ENCODE measurements around the gene ZNF143.
A peak's percentile ranks its signal among the peaks of the same experiment; 100 is the strongest.
"Not testable (repeated sequence)": the region's sequence is repeated elsewhere in the genome, so short reads cannot be mapped to it uniquely, and the experiment has no call there.

ZNF143 gene

DNA sequence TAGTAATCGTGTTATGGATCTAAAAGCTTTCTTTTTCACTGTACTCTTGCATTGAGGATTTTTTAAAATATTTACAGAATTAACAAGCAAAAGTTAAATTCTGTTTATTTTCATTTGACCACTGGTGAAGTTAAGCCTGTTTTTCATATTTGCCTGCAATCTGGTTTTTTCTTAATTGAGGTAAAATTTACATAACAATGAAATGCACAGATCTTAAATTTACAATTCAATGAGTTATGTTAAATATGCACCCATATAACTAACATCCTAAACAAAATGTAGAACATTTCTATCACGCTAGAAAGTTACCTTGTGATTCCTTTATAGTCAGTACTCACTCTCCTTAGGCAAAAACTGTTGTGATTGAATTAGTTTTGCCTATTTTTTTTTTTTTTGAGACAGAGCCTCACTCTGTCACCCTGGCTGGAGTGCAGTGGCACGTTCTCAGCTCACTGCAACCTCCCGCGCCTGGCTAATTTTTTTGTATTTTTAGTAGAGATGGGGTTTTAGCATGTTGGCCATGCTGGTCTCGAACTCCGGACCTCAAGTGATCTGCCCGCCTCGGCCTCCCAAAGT is 58.1 kb downstream of the ZNF143 start:
- FAIRE-seq = no peak
- DNase-seq (ENCODE audit: insufficient read length, low spot score) = no peak
- TF ChIP-seq POLR2A (IDR thresholded peaks at IDR 0.05; ENCODE audit: low read depth, low read length) = no peak

DNA sequence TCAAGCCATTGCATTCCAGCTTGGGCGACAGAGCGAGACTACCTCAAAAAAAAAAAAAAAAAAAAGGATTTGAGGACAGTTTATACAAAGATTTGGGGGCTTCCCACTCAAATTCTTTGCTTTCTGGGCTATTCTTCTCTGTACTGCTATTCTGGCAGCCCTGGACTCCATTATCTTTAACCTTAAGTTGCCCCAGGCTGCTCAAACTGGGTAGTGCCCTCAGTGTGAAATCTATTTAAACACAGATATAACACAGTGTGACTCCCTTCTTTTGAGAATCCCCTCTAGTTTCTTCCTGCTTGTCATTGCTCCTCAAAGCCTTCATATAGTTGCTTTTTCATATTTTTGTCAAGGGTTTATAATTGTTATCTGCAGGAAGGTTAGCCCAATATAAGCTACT is 63.2 kb downstream of the ZNF143 start:
- no peak for FAIRE-seq
- no peak for TF ChIP-seq POLR2A (IDR thresholded peaks at IDR 0.05; ENCODE audit: low read depth, low read length)
- DNase-seq (ENCODE audit: insufficient read length, low spot score) = no peak

DNA sequence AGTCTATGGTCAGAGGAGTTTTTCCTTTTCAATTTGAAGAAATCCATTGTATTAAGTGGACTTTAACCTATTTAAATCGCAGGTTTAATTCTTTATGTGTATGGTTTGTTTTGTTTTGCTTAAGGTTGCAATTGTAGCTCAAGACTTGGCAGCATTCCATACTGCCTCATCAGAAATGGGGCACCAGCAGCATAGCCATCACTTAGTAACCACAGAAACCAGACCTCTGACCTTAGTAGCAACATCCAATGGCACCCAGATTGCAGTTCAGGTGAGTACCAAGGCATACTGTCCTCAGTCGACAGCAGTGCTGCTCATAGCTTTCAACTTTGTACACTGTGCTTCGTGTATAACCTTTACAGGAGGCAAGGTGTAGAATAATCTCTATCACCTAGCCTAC is 64.3 kb downstream of the ZNF143 start:
- TF ChIP-seq POLR2A (IDR thresholded peaks at IDR 0.05; ENCODE audit: low read depth, low read length) = no peak
- peak; percentile 36 for FAIRE-seq
- DNase-seq (ENCODE audit: insufficient read length, low spot score) = no peak

DNA sequence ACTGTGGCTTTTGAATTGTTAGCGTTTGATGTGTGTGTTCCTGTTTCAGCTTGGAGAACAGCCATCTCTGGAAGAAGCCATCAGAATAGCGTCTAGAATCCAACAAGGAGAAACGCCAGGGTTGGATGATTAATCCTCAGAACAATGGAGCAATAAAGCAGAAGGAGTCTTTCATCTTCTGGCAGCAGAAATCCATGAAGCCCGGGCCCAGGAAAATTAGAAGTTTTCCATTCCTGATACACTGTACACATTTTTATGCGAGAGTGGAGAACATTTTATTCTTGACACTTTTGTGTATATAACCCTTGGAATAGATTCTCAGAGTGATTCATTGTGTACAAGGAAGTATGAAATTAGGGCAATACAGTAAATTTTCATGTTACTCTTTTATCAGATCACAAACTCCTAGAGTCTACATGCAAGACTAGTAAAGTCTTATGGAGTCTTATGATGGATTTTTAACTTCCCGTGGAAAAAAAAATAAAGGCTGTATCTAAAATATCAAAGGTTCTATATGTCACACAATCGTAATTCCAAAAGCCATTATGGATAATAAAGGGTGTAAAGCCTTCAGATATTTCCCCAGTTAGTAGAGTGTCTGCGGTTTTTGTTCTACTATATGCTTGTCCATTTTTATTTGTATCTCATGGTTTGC is 66.8 kb downstream of the ZNF143 start:
- DNase-seq (ENCODE audit: insufficient read length, low spot score) (no peak), FAIRE-seq (peak; percentile 88)
- TF ChIP-seq POLR2A (IDR thresholded peaks at IDR 0.05; ENCODE audit: low read depth, low read length) = no peak

DNA sequence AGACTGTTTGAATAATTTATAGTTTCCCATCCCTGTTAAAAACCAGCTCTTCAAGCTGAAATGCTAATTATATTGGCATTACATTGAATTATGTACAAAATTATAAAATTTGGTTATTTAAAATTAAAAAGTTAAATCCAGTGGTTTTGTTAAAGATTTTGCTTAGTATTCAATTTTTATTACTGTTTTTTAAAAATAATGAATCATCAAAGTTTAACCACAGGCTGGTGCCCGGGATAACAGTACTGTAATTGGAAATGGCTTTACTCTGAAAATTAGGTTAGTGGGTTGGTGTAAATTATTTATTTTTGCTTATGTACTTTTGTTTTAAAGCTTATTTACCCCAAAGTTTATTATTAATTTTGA is 67.3 kb downstream of the ZNF143 start:
- no peak for FAIRE-seq
- no peak for DNase-seq (ENCODE audit: insufficient read length, low spot score)
- no peak for TF ChIP-seq POLR2A (IDR thresholded peaks at IDR 0.05; ENCODE audit: low read depth, low read length)

DNA sequence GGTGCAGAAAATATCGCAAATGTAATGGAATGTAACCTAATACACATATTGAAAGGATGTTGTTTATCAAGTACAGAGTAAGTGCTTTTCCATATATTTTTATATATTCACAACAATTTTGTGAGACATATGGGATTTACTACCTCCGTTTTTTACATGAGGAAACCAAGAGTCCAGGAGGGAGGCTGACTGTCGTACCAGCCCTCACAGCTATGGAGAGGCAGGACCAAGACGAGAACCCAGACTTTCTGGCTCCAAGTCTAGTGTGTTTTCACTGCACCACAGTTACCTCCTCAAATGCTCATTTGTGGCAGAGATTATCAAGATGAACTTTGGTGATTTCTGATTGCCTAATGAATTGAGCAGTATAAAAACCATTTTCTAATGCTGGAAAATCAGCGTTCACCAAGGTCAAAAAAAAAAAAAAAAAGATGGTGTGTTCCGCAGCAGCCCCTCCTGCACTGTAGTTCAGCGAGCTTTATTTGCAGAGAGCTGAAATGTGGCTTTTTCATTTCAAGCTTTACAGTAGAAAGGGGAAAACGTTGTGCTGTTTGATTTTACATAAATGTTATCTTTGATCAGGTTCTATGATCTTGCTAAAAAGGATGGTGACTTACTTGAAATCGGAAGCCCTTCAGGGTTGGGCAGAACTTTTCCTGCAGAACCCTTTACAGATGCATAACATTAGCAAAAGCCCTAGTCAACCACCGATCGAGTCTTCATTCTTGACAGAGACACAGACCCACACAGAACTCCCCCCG is 67.9 kb downstream of the ZNF143 start:
- FAIRE-seq (no peak), DNase-seq (ENCODE audit: insufficient read length, low spot score) (no peak)
- no peak for TF ChIP-seq POLR2A (IDR thresholded peaks at IDR 0.05; ENCODE audit: low read depth, low read length)

DNA sequence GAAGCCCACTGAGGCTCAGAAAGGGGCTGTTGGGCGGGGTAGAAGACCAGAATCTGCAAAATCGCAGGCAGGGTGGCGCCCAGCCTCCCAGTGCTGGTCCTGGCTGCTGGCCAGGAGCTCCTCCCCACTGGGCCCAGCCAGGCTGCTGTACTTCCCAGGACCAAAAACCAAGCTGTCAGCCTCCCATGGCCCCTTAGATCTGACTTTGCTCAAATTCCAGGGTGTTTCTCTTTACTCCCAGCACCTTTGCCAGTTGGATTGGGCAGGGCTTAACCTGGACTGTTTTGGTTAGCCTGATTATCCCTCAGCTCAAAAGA is 68.5 kb downstream of the ZNF143 start:
- FAIRE-seq = no peak
- DNase-seq (ENCODE audit: insufficient read length, low spot score) = no peak

DNA sequence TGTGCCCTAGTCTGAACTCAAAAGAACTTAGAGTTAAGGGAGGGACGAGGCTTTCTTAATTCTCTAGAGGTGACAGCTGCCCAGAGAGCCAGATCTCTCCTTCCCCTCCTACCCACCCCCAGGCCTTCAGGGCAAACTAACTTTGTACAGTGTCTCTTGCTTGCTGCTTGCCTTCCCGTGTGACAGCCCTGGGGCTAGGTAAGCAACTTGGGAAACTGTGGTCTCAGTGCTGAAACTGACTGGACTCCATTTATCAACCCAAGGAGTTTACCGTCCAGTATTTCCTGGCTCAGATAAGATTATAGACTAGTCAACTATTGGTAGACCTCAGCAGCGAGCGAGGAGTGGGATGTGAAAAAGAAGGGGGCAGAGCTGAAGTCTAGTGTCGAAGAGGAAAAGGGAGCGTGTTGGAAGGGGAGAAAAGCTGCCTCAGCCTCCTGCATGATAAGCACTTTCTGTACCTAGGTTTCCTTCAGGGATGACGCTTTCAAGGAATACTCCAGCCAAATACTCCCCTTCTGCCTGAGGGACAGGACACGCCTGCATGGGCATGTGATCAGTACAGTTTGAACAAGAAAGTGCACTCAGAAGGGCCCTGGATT is 69.3 kb downstream of the ZNF143 start:
- TF ChIP-seq POLR2A (IDR thresholded peaks at IDR 0.05; ENCODE audit: low read depth, low read length) = no peak
- no peak for FAIRE-seq
- no peak for DNase-seq (ENCODE audit: insufficient read length, low spot score)

More for the DNA sequence above, 68.5 kb downstream of the ZNF143 start:
- no peak for TF ChIP-seq POLR2A (IDR thresholded peaks at IDR 0.05; ENCODE audit: low read depth, low read length)

DNA sequence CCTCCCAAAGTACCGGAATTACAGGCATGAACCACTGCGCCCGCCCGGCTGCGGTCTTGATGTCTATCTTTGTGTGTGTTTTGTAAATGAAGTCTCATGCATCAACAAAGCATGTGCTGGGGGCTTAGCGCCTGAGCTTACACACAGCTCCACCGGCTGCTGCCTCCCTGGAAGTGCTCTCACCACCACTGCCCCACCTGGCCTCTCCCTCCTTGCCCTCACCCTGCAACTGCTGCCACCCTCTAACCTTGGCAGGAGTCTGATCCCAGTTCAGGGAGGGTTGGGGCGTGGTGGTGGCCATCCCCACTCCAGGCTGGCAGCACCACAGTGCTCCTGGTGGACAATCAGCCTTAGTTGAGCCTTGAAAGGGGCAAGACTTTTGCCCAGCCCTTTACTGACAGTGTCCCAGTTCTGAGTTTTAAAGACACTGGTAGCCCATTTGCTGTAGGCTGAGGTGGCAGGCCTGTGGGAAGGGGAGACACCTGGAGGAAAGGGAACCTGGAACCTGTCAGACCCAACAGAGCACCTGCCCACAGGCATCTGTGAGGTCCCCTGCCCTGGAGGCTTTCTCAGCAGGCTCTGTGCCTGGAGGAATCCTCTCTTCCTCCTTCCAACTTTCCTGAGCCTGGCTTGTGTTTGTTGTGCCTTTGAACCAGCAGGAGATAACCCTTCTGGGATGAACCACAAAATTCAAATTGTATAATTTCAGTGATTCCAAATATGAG is 70.3 kb downstream of the ZNF143 start:
- DNase-seq (ENCODE audit: insufficient read length, low spot score) (no peak), FAIRE-seq (no peak)
- no peak for TF ChIP-seq POLR2A (IDR thresholded peaks at IDR 0.05; ENCODE audit: low read depth, low read length)

DNA sequence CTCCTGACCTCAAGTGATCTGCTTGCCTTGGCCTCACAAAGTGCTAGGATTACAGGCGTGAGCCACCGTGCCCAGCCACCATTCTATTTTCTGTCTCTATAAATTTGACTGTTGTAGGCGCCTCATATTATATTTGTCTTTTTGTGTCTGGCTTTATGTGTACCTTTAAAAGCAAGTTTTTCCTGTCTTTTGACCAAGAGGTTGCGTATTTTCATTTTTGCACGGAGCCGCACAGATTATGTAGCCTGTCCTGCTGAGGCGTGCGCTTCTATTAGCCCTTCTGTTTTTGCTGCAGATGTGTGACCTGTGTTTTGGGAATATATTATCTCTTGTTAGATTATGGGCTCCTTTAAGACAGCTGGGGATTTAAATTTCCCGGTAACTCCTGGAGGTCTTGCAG is 72.2 kb downstream of the ZNF143 start:
- no peak for TF ChIP-seq POLR2A (IDR thresholded peaks at IDR 0.05; ENCODE audit: low read depth, low read length)
- DNase-seq (ENCODE audit: insufficient read length, low spot score) (no peak), FAIRE-seq (no peak)

DNA sequence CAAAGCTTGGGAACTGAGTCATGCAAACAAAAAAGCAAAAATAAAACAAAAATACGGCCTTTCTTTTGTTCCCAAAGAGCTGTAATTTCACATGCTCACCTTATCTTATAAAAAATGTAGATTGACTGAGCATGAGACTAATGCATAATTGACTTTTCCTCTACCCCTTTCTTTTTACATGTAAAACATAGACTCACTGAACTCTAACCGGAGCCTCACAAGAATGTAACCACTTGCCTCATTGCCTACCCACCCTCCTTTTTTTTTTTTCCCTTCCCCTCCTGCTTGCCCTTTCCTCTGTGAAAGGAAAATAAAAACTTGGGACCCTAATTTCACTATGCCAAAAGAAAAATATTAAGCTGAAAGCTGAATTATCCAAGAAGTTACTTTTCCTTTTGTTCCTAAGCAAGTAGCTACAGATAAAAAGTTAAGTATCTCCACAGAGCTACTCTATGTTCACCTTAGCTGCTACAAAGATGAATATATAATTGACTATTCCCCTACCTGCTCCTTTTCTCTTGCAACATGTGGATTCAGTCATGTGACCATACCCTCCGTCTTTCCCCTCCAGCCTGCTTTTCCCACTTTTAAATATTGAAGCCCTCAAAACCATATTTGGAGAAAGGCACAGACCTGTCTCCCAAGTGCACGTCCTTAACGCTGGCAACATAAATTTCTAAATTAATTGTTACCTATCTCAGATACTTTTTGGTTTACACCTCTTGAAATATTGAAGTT is 73.1 kb downstream of the ZNF143 start:
- no peak for TF ChIP-seq POLR2A (IDR thresholded peaks at IDR 0.05; ENCODE audit: low read depth, low read length)
- FAIRE-seq (no peak), DNase-seq (ENCODE audit: insufficient read length, low spot score) (no peak)

DNA sequence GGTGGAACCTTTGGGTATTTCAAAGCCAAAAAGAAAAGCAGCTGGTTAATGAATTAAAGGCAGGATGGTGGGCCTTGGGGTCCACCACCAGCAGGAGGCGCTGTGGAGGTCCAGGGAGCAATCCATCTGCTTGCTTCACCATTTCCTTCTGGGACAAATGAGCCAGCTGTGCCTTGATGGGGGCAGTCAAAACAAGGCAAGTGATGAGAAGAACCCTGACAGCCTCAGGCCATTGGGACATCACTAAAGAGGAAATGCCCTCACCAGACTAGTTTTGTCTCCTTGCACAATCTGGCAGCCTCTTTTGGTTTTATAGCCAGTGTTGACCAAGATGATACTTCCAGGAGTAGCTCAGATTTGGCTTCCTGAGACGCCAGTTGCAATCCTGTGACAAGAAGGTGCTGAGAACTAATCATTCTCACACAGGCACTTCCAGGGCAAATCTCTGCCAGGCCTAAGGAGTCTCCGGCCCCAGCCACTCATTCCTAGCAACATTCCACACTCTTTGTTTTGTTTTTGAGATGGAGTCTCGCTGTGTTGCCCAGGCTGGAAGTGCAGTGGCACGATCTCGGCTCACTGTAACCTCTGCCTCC is 74.5 kb downstream of the ZNF143 start:
- FAIRE-seq (no peak), DNase-seq (ENCODE audit: insufficient read length, low spot score) (peak; percentile 60)
- no peak for TF ChIP-seq POLR2A (IDR thresholded peaks at IDR 0.05; ENCODE audit: low read depth, low read length)

DNA sequence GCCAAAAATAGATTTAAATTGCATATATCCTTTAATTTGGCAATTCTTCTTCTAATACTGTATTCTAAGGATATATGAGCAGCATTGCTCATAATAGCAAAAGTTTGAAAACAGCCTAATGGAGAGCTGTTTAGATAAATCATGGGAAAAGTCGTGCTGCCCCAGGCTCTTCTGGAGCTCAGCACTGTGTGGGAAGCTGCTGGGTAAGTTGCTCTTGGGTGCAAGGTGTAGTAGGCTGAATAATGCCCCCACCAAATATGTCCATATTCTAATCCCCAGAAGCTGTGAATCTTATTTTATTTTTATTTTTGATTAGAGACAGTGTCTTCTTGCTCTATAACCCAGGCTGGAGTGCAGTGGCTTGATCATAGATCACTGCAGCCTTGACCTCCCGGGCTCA is 77.7 kb downstream of the ZNF143 start:
- FAIRE-seq (no peak), DNase-seq (ENCODE audit: insufficient read length, low spot score) (no peak)
- no peak for TF ChIP-seq POLR2A (IDR thresholded peaks at IDR 0.05; ENCODE audit: low read depth, low read length)

DNA sequence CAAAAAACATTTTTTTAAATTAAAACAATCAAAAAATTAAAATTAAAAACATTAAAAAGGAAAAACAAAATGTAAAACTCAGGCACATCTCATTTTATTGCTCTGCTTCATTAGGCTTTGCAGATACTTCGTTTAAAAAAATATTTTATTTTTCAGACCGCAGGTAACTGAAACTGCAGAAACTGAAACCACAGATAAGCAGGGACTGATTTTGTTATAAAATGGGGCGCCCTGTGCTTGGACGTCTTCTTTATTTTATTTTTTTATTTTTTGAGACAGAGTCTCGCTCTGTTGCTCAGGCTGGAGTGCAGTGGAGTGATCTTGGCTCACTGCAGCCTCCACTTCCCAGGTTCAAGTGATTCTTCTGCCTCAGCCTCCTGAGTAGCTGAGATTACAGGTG is 88.4 kb downstream of the ZNF143 start:
- DNase-seq (ENCODE audit: insufficient read length, low spot score); FAIRE-seq: not testable (repeated sequence)

Data from H54 (cell line).